ENCODE data around the gene TOX2.

DNA sequence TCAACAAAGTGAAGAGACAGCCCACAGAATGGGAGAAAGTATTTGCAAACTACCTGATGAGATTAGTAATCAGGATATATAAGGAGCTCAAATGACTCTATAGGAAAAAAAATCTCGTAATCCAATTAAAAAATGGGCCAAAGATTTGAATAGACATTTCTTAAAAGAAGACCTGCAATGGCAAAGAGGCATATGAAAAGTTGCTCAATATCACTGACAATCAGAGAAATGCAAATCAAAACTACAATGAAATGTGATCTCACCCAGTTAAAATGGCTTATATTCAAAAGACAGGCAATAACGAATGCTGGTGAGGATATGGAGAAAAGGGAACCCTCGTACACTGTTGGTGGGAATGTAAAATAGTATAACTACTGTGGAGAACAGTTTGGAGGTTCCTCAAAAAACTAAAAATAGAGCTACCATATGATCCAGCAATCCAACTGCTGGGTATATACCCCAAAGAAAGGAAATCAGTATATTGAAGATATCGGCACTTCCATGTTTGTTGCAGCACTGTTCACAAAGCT is 65.0 kb downstream of the TOX2 start:
- TF ChIP-seq CTCF (IDR thresholded peaks at IDR 0.05) (no peak), POLR2AphosphoS5 (IDR thresholded peaks at IDR 0.05) (no peak), EP300 (IDR thresholded peaks at IDR 0.05) (no peak), POLR2A (IDR thresholded peaks at IDR 0.05) (no peak)
